Ovary (tissue), 9 donors: ENCODE results near the gene PRKCD. TPM values are rescaled to one million over a fixed set of nuclear protein-coding genes. Genes with fewer than 3 reads are reported as not detected.

ENCODE experiments used
- DNase-seq, 5 donors: peaks; one replicate each; pipeline ENCODE4 v3.0.0-alpha.2; 2019 to 2020
- H3K27ac ChIP-seq, 2 donors: fragments of 200-600 bp; one replicate each; pipeline versions ENCODE4 v1.5.1 to v1.8.0; 2019 to 2022
- H3K27me3 ChIP-seq: fragments of 200-600 bp; one replicate; pipeline ENCODE4 v1.8.0; 2022
- H3K36me3 ChIP-seq: fragments of 200-600 bp; sonication (generic); one replicate; pipeline ENCODE4 v1.5.1; 2019
- H3K4me1 ChIP-seq: one replicate; pipeline ENCODE4 v1.8.1; 2013; ENCODE audit warnings: mild to moderate bottlenecking, moderate library complexity; ENCODE audit not compliant: insufficient read depth
- H3K4me3 ChIP-seq: fragments of 200-600 bp; sonication (generic); one replicate; pipeline ENCODE4 v1.5.1; 2017
- H3K9me3 ChIP-seq, 2 donors: fragments of 200-600 bp in 1 of 2; sonication (generic) in 1 of 2; one replicate each; pipeline versions ENCODE4 v1.5.1 to v1.8.1; 2013 to 2019; ENCODE audit warnings: mild to moderate bottlenecking in 1 of 2, moderate library complexity in 1 of 2
- EP300 ChIP-seq: sonication (generic); formaldehyde crosslinking; IDR thresholded peaks from one replicate; pipeline ENCODE4 v1.6.1; 2017; ENCODE audit warnings: antibody characterized with exemption
- POLR2A ChIP-seq: fragments of 450-650 bp; IDR thresholded peaks from one replicate; pipeline ENCODE4 v1.6.1; 2017; ENCODE audit warnings: antibody characterized with exemption, mild to moderate bottlenecking, moderate library complexity
- whole genome bisulfite sequencing, 3 donors: extraction: QIAGEN DNeasy Blood & Tissue Kit in 1 of 3; methylation state at CpG; one replicate each; pipeline versions ENCODE4 v1.1.5 to v1.1.7; 2013 to 2017; 5-methylcytosine and 5-hydroxymethylcytosine counted together
- intact Hi-C, 4 donors: fragments of 100-400 bp; cut with DNase I; formaldehyde crosslinking; loops; one replicate each; pipeline versions ENCODE4 v1.11.0 to v1.15.1; 2022 to 2023
- polyA plus RNA-seq, 2 donors: library from polyadenylated mRNA; stranded (reverse); fragments of 200-250 nt in 1 of 2; fragments of 350-450 nt in 1 of 2; fragmentation: Illumina TruSeq in 1 of 2; extraction: RNeasy Lipid Tissue Mini Kit (QIAGEN cat#74804) in 1 of 2; gene quantifications; one replicate each; pipeline ENCODE4 v1.2.3, GENCODE V29; 2013 to 2014
- total RNA-seq, 7 donors: library from RNA; depleted of rRNA in 2 of 7; stranded (reverse); fragments of >200 nt in 2 of 7; fragmentation: NEBNext Ultra II Directional in 3 of 7; extraction: Animal tissue kit (Norgen Biotek cat#: 25700) in 3 of 7; gene quantifications; one replicate each; pipeline versions ENCODE4 v1.1.0 to v1.2.4, GENCODE V29; 2016 to 2023
- TF ChIP-seq, protein P1 (sequence below), 3 donors: fragments of 450-650 bp in 2 of 3; fragments of 200-600 bp in 1 of 3; IDR thresholded peaks; one replicate each; pipeline versions ENCODE4 v1.5.1 to v1.8.0; 2016 to 2022; ENCODE audit warnings: antibody characterized with exemption in 3 of 3, mild to moderate bottlenecking in 1 of 3
- donor health status: DM: no; HTN: no; CAD: no; lungs with moderate emphysema.
- donor health status: DM: no; HTN: no; CAD: no.
- donor health status: Bipolar disorder and iron deficiency.
- donor health status: DM: yes; HTN: yes; CAD: no.
- donor health status: DM: no; HTN: no; CAD: no.
- donor health status: DM: yes; HTN: yes; CAD: no.

Gene PRKCD
- total and polyA plus RNA-seq, 9 donors, result 6.6 to 22.2 (median 15.2) TPM

DNA sequence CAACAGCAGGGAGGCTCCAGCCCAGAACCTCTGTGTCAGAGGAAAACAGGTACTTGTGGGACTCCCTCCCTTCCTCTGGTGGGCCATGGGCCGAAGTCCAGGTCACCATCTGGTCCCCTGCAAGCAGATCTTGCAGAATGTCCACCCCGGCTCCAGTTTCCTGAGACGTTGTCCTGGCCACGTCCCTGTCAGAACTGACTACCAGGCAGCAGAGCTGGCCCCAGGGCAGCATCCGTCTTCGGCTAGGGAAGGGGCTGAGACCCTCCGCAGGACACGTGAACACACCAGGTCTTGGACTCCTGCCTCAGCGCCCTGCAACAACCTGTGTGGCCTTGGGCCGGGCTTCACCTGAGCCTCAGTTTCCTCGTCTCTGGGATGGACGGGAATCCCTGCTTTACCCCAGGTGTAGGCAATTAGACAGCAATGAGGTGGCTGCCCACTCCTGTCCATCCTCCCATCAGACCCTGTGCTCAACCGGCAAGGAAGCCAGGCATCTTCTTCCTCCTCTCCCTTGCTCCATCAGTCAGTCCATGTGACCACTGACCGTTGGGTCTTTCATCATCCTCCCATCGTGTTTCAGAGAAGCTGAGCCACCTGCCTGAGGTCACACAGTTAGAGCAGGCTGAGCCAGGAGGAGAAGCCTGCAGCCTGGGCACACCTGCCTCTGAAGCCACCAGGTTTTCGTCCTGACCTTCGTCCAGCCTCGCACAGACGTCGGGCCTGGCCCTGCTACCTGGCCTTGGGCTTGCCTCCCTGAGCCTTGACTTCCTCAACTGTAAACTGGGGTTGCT, 8.9 kb upstream of the PRKCD start:
- no peak for DNase-seq
- H3K27ac ChIP-seq, result no peak overlapping the region
- WGBS, 3 donors, result 76 to 82% (median 77%) methylated on average over 20 of the region's 20 CpGs

DNA sequence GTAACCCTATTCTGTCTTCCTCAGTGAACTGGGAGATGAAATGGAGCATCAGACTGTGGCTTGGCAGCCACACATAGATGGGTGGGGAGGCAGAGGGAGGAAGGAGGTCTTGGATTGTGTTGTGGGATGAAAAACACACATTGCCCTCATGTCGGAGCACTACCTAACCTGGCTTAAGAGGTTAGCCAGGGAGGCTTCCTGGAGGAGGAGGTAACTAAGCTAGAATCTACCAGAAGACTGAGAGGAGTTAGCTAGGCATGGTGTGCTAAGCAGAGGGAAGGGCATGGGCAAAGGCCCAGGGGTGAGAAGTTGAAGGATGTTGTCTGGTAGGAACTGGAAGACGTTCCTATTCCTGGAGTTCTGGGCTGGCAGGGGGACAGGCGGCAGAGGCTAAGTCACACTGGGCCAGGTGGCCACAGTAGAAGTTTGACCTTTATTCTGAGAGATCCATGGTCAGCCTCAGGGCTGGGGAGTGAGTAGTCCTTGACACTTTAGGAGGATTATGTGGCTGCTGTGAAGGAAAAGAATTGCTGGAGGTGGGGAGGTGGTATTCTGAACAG, 7.7 kb upstream of the PRKCD start:
- H3K4me3 ChIP-seq, result no peak overlapping the region
- no peaks in the 10 kb centered on the region for H3K4me1 ChIP-seq
- intact Hi-C loops, result no loop called here
- no peaks in the 10 kb centered on the region for H3K27me3 ChIP-seq
- H3K27ac ChIP-seq, result no peak overlapping the region
- TF ChIP-seq, protein P1, sequence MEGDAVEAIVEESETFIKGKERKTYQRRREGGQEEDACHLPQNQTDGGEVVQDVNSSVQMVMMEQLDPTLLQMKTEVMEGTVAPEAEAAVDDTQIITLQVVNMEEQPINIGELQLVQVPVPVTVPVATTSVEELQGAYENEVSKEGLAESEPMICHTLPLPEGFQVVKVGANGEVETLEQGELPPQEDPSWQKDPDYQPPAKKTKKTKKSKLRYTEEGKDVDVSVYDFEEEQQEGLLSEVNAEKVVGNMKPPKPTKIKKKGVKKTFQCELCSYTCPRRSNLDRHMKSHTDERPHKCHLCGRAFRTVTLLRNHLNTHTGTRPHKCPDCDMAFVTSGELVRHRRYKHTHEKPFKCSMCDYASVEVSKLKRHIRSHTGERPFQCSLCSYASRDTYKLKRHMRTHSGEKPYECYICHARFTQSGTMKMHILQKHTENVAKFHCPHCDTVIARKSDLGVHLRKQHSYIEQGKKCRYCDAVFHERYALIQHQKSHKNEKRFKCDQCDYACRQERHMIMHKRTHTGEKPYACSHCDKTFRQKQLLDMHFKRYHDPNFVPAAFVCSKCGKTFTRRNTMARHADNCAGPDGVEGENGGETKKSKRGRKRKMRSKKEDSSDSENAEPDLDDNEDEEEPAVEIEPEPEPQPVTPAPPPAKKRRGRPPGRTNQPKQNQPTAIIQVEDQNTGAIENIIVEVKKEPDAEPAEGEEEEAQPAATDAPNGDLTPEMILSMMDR (IDR thresholded peaks at IDR 0.05), result no peak
- TF ChIP-seq EP300, result no peak
- no peak for TF ChIP-seq POLR2A
- H3K9me3 ChIP-seq, result no peaks in the 10 kb centered on the region
- no peak for DNase-seq
- 47 to 70% (median 65%) methylated on average over 3 of the region's 3 CpGs for WGBS, 3 donors
- no peaks in the 10 kb centered on the region for H3K36me3 ChIP-seq

More for the DNA sequence above, 8.9 kb upstream of the PRKCD start:
- no peaks in the 10 kb centered on the region for H3K36me3 ChIP-seq
- TF ChIP-seq EP300 (no peak), POLR2A (no peak)
- TF ChIP-seq, protein P1 (IDR thresholded peaks at IDR 0.05), result no peak
- H3K4me1 ChIP-seq, result no peaks in the 10 kb centered on the region
- H3K4me3 ChIP-seq, result no peak overlapping the region
- intact Hi-C loops, result no loop called here
- no peaks in the 10 kb centered on the region for H3K27me3 ChIP-seq
- H3K9me3 ChIP-seq, result no peaks in the 10 kb centered on the region

DNA sequence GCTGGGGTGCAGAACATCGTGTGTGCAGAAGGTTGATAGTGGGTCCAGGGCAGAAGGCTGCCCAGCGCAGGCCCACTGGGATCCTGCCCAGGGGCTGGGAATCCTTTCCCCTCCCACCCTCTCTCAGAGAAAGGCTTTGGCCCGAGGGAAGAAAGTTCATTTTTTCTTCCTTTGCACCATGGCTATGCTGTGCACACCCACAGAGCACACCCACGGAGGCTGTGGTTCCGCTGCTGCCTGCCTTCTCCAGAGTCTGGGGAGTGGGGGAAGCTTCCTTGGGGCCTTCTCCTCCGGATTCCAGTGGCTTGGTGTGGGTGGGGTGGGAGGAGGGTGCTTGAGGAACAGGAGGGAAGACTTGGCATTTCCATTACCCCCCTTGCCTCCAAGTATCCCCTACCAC, 7.0 kb upstream of the PRKCD start:
- no peaks in the 10 kb centered on the region for H3K9me3 ChIP-seq
- H3K4me3 ChIP-seq, result no peak overlapping the region
- WGBS, 3 donors, result 30 to 51% (median 38%) methylated on average over 6 of the region's 6 CpGs
- H3K27me3 ChIP-seq, result no peaks in the 10 kb centered on the region
- no peak overlapping the region for H3K27ac ChIP-seq
- intact Hi-C loops, result no loop called here
- TF ChIP-seq EP300, result no peak
- no peaks in the 10 kb centered on the region for H3K4me1 ChIP-seq
- no peak for DNase-seq
- no peaks in the 10 kb centered on the region for H3K36me3 ChIP-seq

DNA sequence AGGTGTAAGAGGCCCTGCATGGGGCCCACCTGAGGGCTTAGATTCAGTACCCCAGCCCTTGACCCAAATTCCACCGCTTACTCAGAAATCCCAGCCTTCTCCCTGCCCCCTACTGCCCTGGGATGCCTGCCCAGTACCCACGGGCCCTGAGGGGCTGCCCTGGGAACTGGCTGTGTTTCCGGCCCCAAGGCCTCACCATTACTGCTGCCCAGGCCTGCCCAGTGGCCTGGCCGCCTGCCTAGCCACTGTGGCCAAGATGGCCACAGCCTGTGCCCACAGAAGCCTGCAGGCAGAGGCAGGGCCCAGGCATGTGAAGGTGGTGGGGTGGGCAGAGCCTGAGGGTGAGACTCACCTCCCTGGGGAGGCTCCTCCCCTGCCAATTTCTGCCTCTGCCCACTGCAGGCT, 6.1 kb upstream of the PRKCD start:
- no peaks in the 10 kb centered on the region for H3K9me3 ChIP-seq
- no peak overlapping the region for H3K4me3 ChIP-seq
- H3K27me3 ChIP-seq, result no peaks in the 10 kb centered on the region
- intact Hi-C loops, result no loop called here
- DNase-seq, result no peak
- WGBS, 3 donors, result 70 to 77% (median 77%) methylated on average over 4 of the region's 4 CpGs
- H3K27ac ChIP-seq, result no peak overlapping the region
- no peak for TF ChIP-seq POLR2A
- TF ChIP-seq, protein P1 (IDR thresholded peaks at IDR 0.05), result no peak
- TF ChIP-seq EP300, result no peak
- H3K4me1 ChIP-seq, result peaks cover 5% of the 10 kb centered on the region
- no peaks in the 10 kb centered on the region for H3K36me3 ChIP-seq

DNA sequence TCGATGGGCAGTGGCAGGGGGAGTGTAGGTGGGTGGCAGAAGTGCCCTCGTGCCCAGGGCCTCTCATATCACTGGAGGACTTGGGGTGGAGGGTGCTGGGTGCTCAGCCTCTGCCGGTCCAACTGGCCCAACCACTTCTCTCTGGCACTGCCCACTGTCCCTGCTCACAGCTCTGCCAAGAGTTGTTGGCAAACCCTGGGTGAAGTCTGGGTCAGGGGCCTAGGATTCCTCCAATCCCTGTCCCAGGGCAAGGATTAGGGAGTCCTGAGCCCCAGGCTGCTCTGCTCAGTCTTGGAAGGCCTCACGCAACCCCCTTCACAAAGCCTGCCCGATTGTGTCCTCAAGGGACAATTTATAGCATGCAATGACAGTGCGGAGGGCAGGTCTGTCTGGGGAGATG, 5.2 kb upstream of the PRKCD start:
- Histone ChIP-seq H3K27ac (no peak overlapping the region), H3K9me3 (no peaks in the 10 kb centered on the region), H3K36me3 (no peaks in the 10 kb centered on the region), H3K4me1 (peaks cover 7% of the 10 kb centered on the region), H3K27me3 (no peaks in the 10 kb centered on the region), H3K4me3 (no peak overlapping the region)
- no peak for TF ChIP-seq POLR2A
- no peak for TF ChIP-seq EP300
- TF ChIP-seq, protein P1 (IDR thresholded peaks at IDR 0.05), result no peak
- intact Hi-C loops, result no loop called here
- DNase-seq, result no peak
- 74 to 82% (median 80%) methylated on average over 6 of the region's 6 CpGs for WGBS, 3 donors
